Measurements from ENCODE around the gene DAPK2.
A peak's percentile ranks its signal among the peaks of the same experiment; 100 is the strongest.
"Not testable (repeated sequence)": the region's sequence is repeated elsewhere in the genome, so short reads cannot be mapped to it uniquely, and the experiment has no call there.

DAPK2 gene

GRCh38 chr15:63972801-63973200 lies 73.5 kb downstream of the DAPK2 start:
- DNase-seq (ENCODE audit: low spot score): no peak

GRCh38 chr15:63971904-63972303 lies 74.4 kb downstream of the DAPK2 start:
- DNase-seq (ENCODE audit: low spot score): no peak

DNA sequence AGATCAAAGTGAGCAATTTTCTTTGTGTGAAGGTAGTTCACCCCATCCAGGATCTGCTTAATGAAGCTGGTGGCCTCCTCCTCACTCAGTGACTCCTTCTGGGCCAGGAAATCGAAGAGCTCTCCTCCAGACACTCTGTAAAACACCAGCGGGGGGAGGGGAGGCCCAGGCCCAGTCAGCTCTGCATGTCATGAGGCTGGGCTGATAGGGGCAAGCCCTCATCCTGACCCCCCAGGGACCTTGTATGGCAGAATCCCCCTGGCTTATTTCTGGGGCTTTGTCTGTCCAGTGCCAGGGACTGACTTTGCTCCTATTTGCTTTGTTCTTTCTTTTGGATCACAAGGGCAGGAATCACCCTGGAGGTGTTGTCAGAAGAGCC lies 74.9 kb downstream of the DAPK2 start:
- DNase-seq (ENCODE audit: low spot score): no peak

- DNase-seq (ENCODE audit: low spot score): no peak
Observed at GRCh38 chr15:63970621-63971426, 75.5 kb downstream of the DAPK2 start.

GRCh38 chr15:63969652-63970421 lies 76.4 kb downstream of the DAPK2 start:
- no peak for DNase-seq (ENCODE audit: low spot score)

GRCh38 chr15:63968700-63969099 lies 77.6 kb downstream of the DAPK2 start:
- no peak for DNase-seq (ENCODE audit: low spot score)

- DNase-seq (ENCODE audit: low spot score): no peak
Observed at GRCh38 chr15:63968122-63968524, 78.2 kb downstream of the DAPK2 start.

DNA sequence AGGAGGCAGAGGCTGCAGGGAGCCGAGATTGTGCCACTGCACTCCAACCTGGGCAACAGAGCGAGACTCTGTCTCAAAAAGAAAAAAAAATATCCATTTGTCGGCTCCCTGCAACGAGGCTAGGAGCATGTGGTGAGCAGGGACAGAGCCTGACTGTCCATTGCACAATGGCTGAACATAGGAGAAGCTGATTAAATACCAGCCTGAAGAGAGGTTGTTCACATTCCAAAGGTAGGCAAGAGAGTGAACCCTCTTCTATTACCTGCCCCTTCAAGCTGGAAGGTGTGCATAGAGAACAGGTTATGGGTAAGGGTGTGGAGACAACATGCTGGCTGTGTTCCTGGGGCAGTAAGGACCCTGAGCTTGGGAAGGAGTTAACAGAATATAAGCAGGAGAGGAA lies 78.7 kb downstream of the DAPK2 start:
- no peak for DNase-seq (ENCODE audit: low spot score)

GRCh38 chr15:63962947-63963721 lies 83.2 kb downstream of the DAPK2 start:
- not testable (repeated sequence) for DNase-seq (ENCODE audit: low spot score)

GRCh38 chr15:63953524-63953923 lies 92.8 kb downstream of the DAPK2 start:
- no peak for DNase-seq (ENCODE audit: low spot score)

DNA sequence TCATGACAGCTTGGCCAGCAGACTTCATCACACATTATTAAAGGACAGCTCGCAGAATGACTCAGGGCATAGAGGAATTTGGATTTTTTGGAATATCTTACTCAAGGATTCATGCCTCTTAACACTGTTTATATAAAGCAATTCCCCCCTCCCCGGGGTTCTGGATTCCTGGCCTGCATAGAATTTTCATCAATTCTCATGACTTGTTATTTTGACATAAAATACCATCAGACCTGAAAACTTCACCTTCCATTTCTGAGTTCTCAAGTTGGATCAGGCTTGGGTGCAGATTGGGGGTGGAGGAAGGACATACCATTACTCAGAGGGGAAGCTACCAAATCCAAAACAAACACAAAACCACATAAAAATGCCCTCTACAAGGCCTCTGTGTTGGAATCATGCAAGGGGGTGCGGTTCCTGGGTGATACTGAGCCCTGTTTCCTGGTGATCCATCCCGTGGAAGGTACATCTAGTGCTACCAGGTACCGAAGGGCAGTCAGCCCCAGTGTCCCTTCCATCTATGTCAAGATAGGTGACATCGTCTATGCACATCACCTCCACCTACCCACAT lies 95.3 kb downstream of the DAPK2 start:
- DNase-seq (ENCODE audit: low spot score): peak; percentile 49

GRCh38 chr15:63948971-63949370 lies 97.3 kb downstream of the DAPK2 start:
- DNase-seq (ENCODE audit: low spot score): peak; percentile 77

DNA sequence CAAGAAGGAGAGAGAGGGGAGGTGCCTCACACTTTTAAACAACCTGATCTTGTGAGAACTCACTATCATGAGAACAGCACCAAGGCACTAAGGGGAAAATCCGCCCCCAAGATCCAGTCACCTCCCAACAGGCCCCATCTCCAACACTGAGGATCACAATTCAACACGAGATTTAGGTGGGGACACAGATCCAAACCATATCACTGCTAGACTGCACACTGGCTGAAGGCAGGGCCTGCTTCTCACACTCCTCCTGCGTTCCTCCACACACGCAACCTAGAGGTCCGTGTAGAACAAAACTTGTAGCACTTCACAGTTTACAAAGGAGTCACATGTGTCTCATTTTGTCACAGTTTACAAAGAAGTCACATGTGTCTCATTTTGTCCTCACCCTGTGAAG lies 97.8 kb downstream of the DAPK2 start:
- no peak for DNase-seq (ENCODE audit: low spot score)

DNA sequence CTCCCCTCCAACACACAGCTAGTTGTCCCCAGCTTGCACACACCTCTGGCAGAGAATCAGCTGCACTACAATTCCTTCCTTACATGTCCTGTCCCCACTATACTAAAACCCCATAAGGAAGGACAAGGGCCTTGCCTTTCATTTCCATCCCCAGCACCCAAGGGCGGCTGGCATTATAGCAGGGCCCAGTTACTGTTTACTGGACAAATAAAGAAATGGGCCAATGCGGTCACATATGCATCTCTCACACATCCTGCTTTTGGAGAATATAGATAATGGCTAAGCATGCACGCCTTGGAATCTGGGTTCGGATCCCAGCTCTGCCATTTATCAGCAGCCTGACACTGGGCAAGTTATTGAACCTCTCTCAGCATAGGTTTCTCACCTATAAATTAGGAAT lies 99.1 kb downstream of the DAPK2 start:
- no peak for DNase-seq (ENCODE audit: low spot score)

DNA sequence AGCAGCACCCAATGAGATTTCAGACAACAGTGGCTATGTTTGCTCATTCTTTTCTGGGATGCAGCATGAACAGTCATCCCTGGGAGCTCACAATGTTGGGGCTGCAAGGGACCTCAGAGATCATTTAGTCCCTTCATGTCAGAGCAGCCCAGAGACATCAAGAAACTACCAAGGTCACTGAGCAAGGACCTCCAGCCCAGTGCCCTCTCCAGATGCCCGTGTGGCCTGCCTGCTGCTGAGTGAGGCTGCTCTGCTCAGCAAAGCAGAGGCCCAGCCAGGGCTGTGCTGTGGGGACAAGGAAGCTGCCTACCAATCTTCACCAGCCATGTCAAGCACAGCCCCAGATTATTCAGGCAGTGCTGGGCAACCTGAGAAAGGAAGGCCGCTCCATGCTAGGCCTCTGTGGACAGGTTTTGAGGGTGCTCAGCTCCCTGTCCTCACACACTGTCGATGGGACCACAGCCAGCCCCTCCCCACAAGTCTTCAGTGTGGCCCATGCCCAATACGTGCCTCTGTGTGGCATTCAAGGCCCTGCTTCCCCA lies 99.7 kb downstream of the DAPK2 start:
- DNase-seq (ENCODE audit: low spot score): no peak

GRCh38 chr15:63945838-63946298 lies 100.4 kb downstream of the DAPK2 start:
- DNase-seq (ENCODE audit: low spot score): no peak

- peak; percentile 57 for DNase-seq (ENCODE audit: low spot score)
Observed at GRCh38 chr15:63945007-63945788, 101.1 kb downstream of the DAPK2 start.

GRCh38 chr15:63944681-63944955 lies 101.7 kb downstream of the DAPK2 start:
- DNase-seq (ENCODE audit: low spot score): no peak

DNA sequence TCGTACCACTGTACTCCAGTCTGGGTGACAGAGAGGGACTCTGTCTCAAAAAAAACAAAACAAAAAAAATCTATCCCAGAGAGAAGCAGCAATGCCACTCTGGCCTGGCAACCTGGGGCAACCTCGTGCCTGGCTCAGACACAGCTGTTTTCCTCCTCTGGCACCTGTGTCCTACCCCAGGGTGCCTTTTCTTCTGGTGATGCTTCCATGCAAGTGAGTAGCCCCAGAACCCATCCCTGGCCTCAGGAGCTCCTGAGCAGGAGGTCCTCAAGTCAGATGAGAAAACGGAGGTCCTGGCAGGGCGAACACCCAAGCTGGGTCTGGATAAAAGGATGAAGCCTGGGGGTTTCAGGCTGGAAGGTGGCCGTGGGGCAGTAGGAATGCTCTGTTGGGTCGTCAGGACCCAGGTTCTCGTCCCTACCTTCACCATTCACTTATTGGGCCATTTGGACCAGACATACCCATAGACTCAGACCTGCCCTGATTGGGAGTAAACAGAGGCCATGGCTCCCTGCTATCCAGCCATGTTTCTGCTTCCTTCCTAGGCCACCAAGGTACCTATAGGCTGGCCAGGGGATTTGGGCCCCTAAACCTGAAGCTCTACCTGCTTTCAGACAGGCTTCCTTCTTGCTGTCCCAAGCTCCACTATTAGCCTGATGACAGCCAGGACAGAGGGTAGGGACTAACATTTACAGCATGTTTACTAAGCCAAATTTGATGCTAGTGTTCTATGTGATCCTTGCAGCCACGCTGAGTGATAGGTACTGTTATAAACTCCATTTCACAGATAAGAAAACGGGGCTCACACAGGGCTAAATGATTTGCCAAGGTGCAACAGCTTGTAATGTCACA lies 102.2 kb downstream of the DAPK2 start:
- DNase-seq (ENCODE audit: low spot score): no peak

Measured in kidney tubule cell (primary cell).